Measurements from ENCODE around the gene KCNT1.

Gene KCNT1

DNA sequence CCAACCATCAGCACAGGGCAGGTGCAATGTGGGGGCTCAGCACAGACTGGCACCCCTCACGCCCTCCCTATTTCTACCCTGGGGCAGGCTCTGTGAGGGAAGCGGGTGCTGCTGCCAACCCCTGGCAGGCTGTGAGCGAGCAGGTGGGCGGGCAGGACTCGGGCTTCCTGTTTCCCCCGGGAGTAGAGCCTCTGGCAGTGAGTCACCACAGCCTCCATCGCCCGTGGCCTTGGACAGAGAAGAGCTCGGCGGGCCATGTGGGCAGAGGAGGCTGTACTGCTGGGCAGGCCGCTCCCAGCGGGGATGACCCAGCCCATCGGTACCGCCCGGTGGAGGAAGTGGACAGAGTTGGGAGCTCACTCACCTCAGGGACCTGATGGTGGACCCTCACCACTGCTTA, 16.6 kb downstream of the KCNT1 start:
- H3K4me3 ChIP-seq (ENCODE audit: low read length), result no peak overlapping the region
- no peak overlapping the region for H3K9ac ChIP-seq (ENCODE audit: low read length)
- no peaks in the 10 kb centered on the region for H3K36me3 ChIP-seq (ENCODE audit: control insufficient read depth, insufficient read depth, low read length)
- H3K9me3 ChIP-seq (ENCODE audit: control insufficient read depth, low read length), result no peaks in the 10 kb centered on the region
- H3K27me3 ChIP-seq (ENCODE audit: control insufficient read depth, insufficient read depth, low read length), result peaks cover 36% of the 10 kb centered on the region
- no peaks in the 10 kb centered on the region for H3K4me1 ChIP-seq (ENCODE audit: control insufficient read depth, insufficient read depth, low read length)

DNA sequence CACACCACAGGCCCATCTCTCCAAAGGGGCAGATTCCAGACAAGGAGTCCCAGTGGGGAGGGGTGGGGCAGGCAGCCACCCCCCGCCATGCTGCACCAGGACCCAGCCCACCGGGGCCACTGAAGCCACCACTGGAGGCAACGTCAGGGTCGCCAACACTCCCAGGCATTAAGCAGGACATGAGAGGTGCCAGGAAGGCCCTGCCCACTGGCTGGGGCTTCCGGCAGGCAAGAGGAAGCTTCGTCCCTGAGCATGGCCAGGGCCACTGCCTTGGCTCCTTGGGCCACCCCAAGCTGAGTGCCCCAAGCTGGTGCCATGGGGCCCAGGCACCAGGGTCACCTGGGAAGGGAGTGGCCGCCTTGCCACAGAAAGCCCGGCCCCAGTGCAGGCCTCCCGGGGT, 17.5 kb downstream of the KCNT1 start:
- H3K9me3 ChIP-seq (ENCODE audit: control insufficient read depth, low read length), result no peaks in the 10 kb centered on the region
- H3K36me3 ChIP-seq (ENCODE audit: control insufficient read depth, insufficient read depth, low read length), result no peaks in the 10 kb centered on the region
- no peak overlapping the region for H3K4me3 ChIP-seq (ENCODE audit: low read length)
- H3K27me3 ChIP-seq (ENCODE audit: control insufficient read depth, insufficient read depth, low read length), result peaks cover 31% of the 10 kb centered on the region
- H3K4me1 ChIP-seq (ENCODE audit: control insufficient read depth, insufficient read depth, low read length), result no peaks in the 10 kb centered on the region
- H3K9ac ChIP-seq (ENCODE audit: low read length), result no peak overlapping the region

DNA sequence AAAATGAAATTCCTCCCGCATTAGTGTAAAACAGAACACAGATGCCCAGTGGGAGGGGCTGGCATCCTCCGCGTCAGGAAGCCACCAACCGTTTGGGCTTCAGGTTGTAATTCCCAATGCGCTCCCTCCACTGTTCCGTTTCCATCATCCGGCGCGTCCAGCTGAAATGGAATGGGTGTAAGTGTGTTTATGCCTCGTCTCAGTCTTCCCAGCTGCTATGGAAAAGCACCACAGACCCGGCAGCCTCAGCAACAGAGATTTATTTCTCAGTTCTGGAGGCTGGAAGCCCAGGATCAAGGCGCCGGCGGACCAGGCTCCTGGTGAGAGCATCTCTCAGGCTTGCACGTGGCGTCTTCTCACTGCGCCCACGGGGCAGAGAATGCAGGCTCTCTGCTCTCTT, 20.4 kb downstream of the KCNT1 start:
- Histone ChIP-seq H3K9ac (ENCODE audit: low read length) (no peak overlapping the region), H3K4me1 (ENCODE audit: control insufficient read depth, insufficient read depth, low read length) (no peaks in the 10 kb centered on the region), H3K9me3 (ENCODE audit: control insufficient read depth, low read length) (no peaks in the 10 kb centered on the region), H3K36me3 (ENCODE audit: control insufficient read depth, insufficient read depth, low read length) (no peaks in the 10 kb centered on the region), H3K4me3 (ENCODE audit: low read length) (no peak overlapping the region), H3K27me3 (ENCODE audit: control insufficient read depth, insufficient read depth, low read length) (peaks cover 4% of the 10 kb centered on the region)

DNA sequence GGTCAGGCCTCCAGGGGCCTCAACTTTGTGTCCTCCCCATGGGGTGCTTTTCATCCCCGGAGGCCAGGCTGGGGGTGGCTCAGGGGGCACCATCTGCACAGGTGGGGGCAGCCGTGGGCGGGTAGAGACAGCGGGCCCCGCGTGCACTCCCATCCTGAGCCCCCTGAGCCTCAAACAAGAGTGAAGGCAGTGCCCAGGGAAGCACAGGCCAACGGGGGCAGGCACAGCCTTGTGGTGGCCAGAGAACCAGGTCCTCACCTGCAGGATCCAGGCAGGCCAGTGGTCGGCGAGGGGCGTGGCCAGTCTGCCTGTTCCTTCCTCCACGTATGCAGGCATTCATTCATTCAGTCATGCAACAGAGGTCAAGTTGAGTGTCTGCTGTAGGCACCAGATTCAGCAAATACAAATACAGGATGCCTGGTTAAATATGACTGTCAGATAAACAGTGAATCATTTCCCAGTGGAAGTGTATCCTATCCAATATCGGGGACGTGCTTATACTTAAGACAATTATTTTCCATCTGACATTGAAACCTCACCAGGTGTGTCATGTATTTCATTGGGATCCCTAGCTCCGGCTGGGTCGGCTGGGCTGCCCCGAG, 22.3 kb downstream of the KCNT1 start:
- Histone ChIP-seq H3K9ac (ENCODE audit: low read length) (no peak overlapping the region), H3K4me1 (ENCODE audit: control insufficient read depth, insufficient read depth, low read length) (no peaks in the 10 kb centered on the region), H3K4me3 (ENCODE audit: low read length) (no peak overlapping the region), H3K36me3 (ENCODE audit: control insufficient read depth, insufficient read depth, low read length) (no peaks in the 10 kb centered on the region), H3K9me3 (ENCODE audit: control insufficient read depth, low read length) (no peaks in the 10 kb centered on the region), H3K27me3 (ENCODE audit: control insufficient read depth, insufficient read depth, low read length) (no peaks in the 10 kb centered on the region)

- no peaks in the 10 kb centered on the region for H3K9me3 ChIP-seq (ENCODE audit: control insufficient read depth, low read length)
- H3K4me3 ChIP-seq (ENCODE audit: low read length), result no peak overlapping the region
- no peaks in the 10 kb centered on the region for H3K4me1 ChIP-seq (ENCODE audit: control insufficient read depth, insufficient read depth, low read length)
- H3K36me3 ChIP-seq (ENCODE audit: control insufficient read depth, insufficient read depth, low read length), result no peaks in the 10 kb centered on the region
- no peak overlapping the region for H3K9ac ChIP-seq (ENCODE audit: low read length)
- no peaks in the 10 kb centered on the region for H3K27me3 ChIP-seq (ENCODE audit: control insufficient read depth, insufficient read depth, low read length)
These were observed 24.3 kb downstream of the KCNT1 start for GRCh38 chr9:135726138-135726853.

- Histone ChIP-seq H3K27me3 (ENCODE audit: control insufficient read depth, insufficient read depth, low read length) (no peaks in the 10 kb centered on the region), H3K4me1 (ENCODE audit: control insufficient read depth, insufficient read depth, low read length) (no peaks in the 10 kb centered on the region), H3K4me3 (ENCODE audit: low read length) (no peak overlapping the region), H3K9ac (ENCODE audit: low read length) (no peak overlapping the region), H3K9me3 (ENCODE audit: control insufficient read depth, low read length) (no peaks in the 10 kb centered on the region), H3K36me3 (ENCODE audit: control insufficient read depth, insufficient read depth, low read length) (no peaks in the 10 kb centered on the region)
These were observed 25.4 kb downstream of the KCNT1 start for GRCh38 chr9:135727257-135727875.

DNA sequence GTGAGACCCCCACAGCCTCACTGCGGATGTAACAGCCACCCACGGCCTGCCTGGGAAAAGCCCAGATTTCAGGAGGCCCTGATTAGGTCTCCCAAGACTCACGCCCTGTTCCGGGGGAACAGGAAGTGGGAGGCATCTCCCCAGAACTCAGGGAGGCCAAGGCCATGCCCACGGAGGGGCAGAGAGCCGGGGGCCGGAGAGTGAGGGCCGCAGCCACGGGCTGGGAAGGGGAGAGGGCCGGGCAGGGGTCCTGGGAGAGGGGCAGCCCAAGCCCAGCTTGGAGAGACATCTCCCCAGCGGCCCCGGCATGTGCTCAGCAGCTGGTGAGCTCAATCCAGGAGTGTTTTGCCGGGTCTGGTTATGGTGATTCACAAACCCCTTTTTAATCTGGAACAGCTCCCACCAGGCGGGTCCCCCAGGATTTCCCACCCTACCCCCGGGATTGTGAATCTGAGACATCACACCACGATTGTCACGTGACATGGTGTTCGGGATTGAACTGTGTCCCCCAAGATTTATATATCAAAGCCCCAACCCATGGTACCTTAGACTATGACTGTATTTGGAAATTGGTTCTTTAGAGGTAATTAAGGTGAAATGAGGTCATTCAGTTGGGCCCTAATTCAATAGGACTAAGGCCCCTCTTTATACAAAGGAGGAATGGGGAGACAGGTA, 26.6 kb downstream of the KCNT1 start:
- Histone ChIP-seq H3K4me3 (ENCODE audit: low read length) (no peak overlapping the region), H3K9me3 (ENCODE audit: control insufficient read depth, low read length) (no peaks in the 10 kb centered on the region), H3K27me3 (ENCODE audit: control insufficient read depth, insufficient read depth, low read length) (no peaks in the 10 kb centered on the region), H3K36me3 (ENCODE audit: control insufficient read depth, insufficient read depth, low read length) (no peaks in the 10 kb centered on the region), H3K9ac (ENCODE audit: low read length) (no peak overlapping the region), H3K4me1 (ENCODE audit: control insufficient read depth, insufficient read depth, low read length) (no peaks in the 10 kb centered on the region)

DNA sequence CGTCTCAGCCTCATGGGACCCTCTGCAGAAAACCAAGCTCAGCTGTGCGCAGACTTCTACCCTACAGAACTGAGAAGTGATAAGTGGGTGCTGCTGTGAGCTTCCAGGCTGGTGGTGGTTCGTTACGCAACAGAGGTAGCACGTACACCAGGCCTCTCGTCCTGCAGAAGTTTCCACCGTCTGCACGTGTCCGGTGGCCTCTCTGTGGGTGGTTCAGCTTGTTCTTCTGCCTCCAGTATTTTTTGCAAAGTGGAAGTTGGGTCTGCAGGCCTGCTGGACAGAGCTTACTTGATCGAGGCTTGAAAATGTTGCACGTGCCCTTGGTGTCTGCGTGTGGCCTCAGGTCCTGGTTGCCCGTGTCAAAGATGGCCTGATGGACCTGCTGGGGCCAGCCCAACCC, 27.5 kb downstream of the KCNT1 start:
- no peaks in the 10 kb centered on the region for H3K9me3 ChIP-seq (ENCODE audit: control insufficient read depth, low read length)
- H3K27me3 ChIP-seq (ENCODE audit: control insufficient read depth, insufficient read depth, low read length), result no peaks in the 10 kb centered on the region
- H3K4me1 ChIP-seq (ENCODE audit: control insufficient read depth, insufficient read depth, low read length), result no peaks in the 10 kb centered on the region
- H3K36me3 ChIP-seq (ENCODE audit: control insufficient read depth, insufficient read depth, low read length), result no peaks in the 10 kb centered on the region
- H3K9ac ChIP-seq (ENCODE audit: low read length), result no peak overlapping the region
- H3K4me3 ChIP-seq (ENCODE audit: low read length), result no peak overlapping the region

- Histone ChIP-seq H3K36me3 (ENCODE audit: control insufficient read depth, insufficient read depth, low read length) (no peaks in the 10 kb centered on the region), H3K4me1 (ENCODE audit: control insufficient read depth, insufficient read depth, low read length) (no peaks in the 10 kb centered on the region), H3K9me3 (ENCODE audit: control insufficient read depth, low read length) (no peaks in the 10 kb centered on the region), H3K4me3 (ENCODE audit: low read length) (no peak overlapping the region), H3K9ac (ENCODE audit: low read length) (no peak overlapping the region), H3K27me3 (ENCODE audit: control insufficient read depth, insufficient read depth, low read length) (peaks cover 5% of the 10 kb centered on the region)
These were observed 29.5 kb downstream of the KCNT1 start for GRCh38 chr9:135731454-135731853.

DNA sequence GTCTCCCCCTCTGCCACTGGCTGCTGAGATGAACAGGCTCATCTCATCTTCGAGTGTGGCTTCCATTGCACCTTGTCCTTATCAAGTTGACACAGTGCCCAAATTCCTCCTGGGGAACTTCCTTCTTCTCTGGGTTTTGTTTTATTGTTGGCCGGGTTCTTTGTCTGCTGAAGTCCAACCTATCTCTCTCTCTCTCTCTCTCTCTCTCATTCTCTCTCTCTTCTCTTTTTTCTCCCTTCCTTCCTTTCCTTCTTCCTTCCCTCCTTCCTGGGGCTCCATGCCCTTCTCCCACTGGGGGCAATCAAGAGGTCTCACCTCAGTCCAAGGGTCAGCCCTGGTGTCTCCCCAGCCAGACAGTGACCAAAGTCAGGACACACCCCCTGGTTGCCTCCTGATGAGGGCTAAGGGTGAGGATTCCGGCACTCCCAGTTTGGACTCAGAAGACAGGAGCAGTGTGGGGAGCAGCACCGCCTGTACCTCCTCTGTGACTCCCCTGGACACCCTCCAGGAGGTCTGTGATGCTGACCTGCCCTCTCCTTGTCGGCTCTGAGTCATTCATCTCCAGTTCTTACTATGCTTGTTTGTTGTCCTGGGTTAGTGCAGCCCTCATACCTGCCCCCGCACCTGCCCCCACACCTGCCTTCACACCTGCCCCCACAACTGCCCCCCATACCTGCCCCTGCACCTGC, 30.7 kb downstream of the KCNT1 start:
- Histone ChIP-seq H3K36me3 (ENCODE audit: control insufficient read depth, insufficient read depth, low read length) (no peaks in the 10 kb centered on the region), H3K4me3 (ENCODE audit: low read length) (no peak overlapping the region), H3K9ac (ENCODE audit: low read length) (no peak overlapping the region), H3K9me3 (ENCODE audit: control insufficient read depth, low read length) (no peaks in the 10 kb centered on the region), H3K27me3 (ENCODE audit: control insufficient read depth, insufficient read depth, low read length) (peaks cover 11% of the 10 kb centered on the region), H3K4me1 (ENCODE audit: control insufficient read depth, insufficient read depth, low read length) (no peaks in the 10 kb centered on the region)

GRCh38 chr9:135734616-135735144, 32.7 kb downstream of the KCNT1 start:
- Histone ChIP-seq H3K9ac (ENCODE audit: low read length) (no peak overlapping the region), H3K27me3 (ENCODE audit: control insufficient read depth, insufficient read depth, low read length) (peaks cover 18% of the 10 kb centered on the region), H3K4me3 (ENCODE audit: low read length) (no peak overlapping the region), H3K36me3 (ENCODE audit: control insufficient read depth, insufficient read depth, low read length) (no peaks in the 10 kb centered on the region), H3K4me1 (ENCODE audit: control insufficient read depth, insufficient read depth, low read length) (no peaks in the 10 kb centered on the region), H3K9me3 (ENCODE audit: control insufficient read depth, low read length) (no peaks in the 10 kb centered on the region)

Data from mucosa of stomach (tissue), 1 donor.